HG03460 (cell line): Measurements from ENCODE around the gene DPP10.
"Not testable (repeated sequence)": the region's sequence is repeated elsewhere in the genome, so short reads cannot be mapped to it uniquely, and the experiment has no call there.

Experiments used
- ATAC-seq: cut with Tn5 transposase; IDR thresholded peaks from one replicate; pipeline ENCODE4 v1.9.1; 2021; ENCODE audit not compliant: unreplicated experiment

The DPP10 gene

DNA sequence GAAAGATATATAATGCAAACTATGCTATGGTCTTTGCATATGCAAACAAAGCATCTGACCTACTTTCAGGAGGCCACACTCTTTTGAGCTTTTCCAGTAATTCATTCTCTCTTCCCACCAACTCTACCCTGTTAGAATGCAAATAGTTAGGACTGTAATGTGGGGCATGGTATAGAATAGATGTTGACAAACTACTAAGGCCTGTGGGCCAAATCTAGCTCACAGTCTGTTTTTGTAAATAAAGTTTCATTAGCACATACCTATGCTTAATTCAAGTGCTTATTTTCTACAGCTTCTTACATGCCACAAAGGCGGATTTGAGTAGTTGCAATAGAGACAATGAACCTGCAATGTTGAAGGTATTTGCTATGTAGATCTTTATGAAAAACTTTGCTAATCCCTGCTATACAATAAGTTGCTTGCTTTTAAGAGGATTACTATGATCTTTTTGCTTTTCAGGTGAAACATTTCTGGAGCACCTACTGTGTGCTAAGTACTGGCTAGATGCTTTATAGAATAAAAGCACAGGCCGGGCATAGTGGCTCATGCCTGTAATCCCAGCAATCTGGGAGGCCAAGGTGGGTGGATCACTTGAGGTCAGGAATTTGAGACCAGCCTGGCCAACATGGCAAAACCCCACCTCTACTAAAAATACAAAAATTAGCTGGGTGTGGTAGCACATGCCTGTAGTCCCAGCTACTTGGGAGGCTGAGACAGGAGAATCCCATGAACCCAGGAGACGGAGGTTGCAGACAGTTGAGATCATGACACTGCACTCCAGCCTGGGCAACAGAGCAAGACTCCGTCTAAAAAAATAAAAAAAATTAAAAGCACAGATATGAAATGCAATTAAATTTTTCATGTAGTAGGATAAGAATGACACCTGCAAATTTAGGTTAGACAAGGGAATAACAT is 267.8 kb downstream of the DPP10 start:
- no peak for ATAC-seq

DNA sequence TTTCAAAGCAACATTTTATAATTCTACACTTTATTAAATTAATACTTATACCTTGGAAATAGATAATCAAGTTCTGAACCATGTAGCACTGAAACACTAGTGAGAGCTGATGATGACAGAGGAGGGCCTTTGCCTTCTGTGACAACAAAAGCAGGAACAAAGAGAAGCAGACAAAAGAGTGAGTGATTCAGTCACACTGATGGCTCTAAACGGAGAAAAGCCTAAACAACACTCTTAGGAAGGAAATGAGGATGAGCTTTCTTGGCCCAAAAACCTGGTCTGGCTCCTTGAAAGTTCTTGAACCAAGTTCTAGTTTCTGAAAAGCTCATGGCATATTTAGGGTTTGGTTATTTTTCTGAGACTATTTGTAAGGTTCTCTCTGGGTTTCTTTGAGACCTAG is 271.9 kb downstream of the DPP10 start:
- ATAC-seq: no peak

DNA sequence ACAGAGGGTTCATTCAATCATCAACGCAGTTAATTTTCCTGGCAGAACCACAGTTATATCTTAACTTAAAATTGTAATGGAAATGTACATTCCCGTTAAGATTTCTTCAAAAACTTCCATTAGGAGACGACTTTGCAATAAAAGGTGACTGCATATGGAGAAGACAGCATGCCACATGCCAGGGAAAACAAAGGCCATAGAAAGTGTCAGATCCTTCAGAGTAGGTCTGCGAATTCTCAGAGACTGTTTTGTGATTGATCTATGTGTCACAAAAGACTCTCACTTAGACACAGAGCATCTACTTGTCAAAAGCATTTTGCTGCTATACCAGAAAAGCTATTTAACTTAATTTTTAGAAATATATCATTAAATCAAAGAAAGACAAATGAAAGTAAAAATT is 274.6 kb downstream of the DPP10 start:
- no peak for ATAC-seq

DNA sequence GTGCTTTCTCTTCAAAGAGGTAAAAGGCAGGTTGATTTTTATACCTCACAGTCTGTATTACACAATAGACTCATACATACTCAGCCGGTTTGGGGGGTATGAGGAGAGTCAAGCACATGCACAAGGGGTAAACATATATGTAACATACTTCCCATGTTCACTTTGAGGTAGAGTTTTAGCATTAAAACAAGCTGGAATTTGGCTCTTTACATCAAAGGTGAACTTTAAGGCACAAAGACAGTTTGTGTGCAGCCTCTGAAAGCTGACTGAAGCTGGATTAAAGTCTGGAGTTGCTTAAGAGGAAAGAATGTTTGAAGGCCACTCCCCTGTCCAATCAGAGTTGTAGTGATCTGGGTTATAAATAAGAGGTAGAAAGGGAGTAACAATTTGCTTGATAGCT is 282.0 kb downstream of the DPP10 start:
- no peak for ATAC-seq

DNA sequence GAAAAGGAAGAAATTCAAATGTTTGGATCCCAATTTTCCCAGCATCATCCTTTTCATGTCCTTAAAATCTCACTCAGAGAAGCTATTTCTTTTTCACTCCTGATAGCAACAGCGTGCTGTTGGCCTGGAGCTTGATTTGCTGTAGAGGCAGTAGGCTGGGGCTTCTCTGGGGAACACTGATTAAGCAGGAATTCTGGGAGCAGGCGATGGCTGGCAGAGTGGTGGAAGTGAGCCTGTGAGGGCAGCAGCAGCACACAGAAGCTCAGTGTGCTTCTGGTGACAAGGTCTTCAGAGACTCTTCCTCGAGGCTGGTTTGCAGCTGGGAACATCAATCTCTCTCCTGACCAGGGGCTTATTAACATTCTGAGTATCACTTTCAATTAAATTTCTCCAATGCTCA is 284.6 kb downstream of the DPP10 start:
- no peak for ATAC-seq

DNA sequence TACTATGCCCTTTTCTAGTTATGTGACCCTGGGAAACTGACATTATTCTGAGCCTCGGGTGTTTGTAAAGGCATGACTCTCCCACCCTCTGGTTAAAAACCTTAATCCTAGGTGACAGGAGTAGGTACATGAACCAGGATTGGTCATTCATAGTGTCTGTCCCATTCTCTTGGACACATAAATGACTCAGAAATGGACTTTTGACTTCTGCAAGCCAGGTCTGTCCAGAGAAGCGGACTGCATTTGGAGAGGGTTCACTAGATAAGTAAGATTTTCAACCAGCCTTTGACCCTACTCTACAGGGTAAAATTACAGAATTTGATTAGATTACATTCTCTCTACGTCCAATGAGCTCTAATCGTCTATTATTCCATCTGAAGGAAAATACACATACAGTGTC is 285.9 kb downstream of the DPP10 start:
- no peak for ATAC-seq

DNA sequence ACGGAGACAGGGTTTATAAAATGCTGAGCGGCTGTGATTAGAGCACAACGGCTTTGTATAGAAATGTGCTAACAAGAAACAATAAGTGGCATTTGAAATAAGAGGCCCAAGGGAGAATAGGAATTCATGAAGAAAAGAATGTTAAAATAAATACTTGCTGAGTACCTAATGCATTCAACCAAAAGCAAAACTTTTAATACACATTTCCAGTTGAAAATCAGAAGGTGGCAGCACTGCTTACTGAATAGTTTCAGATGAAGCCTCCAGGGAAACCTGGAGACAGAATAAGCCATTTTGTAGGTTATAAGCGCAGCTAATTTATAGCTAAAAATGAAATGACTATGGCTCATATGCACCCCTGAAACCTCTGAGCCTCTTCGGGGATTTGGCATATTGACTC is 286.6 kb downstream of the DPP10 start:
- no peak for ATAC-seq

DNA sequence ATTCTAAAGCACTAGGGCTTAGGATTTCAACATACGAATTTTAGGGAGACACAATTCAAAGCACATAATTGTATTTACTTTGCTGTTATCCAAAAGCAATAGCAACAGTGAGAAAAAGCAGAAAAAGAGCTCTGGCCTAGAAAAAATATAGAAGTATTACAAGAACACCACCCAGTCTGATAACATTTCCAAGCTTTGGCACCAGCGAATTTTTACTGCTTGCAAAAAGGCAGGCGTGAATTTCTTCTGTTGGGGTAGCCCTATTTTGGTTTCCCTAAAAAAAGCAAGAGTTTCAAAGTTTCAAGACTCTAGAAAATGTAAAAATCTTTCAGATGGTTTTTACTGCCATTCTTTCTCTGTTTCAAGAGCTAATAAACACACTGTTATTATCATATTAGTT is 292.7 kb downstream of the DPP10 start:
- ATAC-seq: no peak

DNA sequence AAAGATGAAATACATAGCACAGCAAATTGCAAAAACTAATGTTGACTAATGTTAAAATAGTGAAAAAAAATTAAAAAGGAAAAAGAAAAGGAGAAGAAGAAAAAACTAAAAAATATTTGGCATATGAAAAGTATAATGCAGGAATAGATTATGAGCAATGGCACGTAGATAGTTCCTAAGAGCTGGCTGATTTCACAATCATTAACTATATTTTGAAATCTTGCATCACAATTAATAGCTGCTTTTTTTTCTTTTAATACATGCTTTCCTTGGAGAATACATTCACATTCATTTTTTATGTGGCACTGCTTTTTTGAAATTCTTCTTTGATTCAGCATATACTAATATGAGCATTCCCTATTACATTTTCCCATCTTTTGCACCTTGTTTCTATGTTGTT is 299.8 kb downstream of the DPP10 start:
- ATAC-seq: no peak

DNA sequence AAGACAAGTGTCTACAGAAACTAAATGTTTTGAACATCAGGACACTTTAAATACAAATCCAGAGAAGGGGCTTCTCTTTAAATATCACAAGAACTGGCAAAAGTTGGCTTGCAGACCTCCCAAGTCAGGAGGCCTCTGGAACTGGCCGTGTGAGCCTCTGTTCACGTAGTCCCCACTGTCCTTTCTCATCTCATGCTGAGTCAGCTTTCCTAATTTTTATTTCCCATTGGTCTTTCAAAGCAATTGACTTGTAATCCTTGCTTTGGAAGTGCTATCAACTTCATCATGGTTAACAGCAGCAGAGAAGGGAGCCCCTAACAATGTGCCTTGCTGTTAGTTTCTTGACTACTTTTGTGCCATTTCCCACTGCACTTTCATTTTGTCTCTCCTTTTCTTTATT is 303.3 kb downstream of the DPP10 start:
- ATAC-seq: no peak

DNA sequence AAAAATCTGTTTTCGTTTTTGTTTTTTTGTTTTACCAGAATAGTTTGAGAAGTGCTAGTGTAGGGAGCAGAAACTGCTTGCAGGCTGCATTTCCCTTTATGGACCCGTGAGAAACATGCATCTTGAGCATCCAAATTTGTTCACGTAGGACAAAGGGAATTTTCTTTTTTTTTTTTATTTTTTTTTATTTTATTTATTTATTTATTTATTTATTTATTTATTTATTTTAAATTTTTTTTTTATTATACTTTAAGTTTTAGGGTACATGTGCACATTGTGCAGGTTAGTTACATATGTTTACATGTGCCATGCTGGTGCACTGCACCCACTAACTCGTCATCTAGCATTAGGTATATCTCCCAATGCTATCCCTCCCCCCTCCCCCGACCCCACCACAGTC is 305.7 kb downstream of the DPP10 start:
- not testable (repeated sequence) for ATAC-seq

DNA sequence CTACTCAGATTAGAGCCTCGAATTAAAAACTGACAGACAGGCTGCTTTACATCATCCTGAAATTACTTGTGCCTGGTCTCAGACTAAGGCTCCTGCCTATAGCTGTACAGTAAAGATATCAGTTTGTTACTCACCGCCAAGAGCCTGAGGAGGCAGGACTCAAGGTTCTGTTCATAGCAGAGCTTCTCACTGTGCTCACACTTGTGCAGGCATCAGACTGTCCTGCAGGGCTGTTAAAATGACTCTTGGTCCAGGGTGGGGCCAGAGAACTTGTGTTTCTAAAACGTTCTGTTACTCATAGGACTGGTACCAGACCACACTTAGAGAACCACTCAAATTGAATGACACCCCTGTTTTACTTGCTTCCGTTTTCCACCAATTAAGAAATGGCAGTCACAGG is 310.0 kb downstream of the DPP10 start:
- ATAC-seq: no peak

DNA sequence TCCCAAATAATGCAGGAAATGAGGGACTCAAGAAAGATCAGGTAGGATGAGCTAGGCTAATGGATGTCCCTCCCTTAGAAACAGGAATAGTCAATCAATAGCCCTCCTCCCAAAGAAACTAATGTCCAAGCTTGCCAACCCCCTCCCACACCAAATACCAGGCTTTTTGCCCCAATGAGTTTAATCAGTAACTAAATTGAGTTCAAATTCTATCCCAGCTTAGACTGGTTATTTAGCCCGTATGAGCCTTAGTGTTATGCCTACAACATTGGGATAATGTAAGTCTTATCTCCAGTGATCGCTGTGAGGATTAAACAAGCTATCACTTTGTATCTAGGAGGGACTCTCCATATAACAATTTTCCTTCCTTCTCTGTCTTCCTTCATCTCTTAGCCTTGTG is 310.7 kb downstream of the DPP10 start:
- ATAC-seq: no peak

DNA sequence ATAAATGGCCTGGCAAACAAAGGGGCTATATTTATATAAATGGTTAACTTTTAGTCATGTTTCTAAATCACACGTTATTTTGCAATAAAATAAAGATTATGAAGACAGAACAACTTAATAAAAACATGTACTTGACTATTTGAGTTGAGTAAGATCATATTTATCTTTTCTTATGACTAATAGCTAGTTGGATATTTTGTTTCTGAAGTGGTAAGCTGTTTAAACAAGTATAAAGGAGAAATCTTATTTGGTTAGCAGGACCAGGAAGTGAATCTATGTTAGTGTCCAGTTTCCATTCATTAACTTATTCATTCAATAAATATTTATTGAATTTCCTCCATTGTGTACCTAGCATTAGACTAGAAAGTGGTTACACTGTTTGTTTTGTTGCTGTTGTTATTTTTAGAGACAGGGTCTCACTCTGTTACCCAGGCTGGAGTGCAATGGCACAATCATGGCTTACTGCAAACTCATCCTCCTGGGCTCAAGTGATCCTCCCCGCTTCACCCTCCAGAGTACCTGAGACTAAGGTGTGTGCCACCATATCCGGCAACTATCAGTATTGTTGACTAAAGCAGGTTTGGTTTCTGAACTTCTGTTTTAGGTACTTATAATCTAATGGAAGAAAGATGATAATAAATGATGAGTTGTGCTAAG is 312.6 kb downstream of the DPP10 start:
- no peak for ATAC-seq

DNA sequence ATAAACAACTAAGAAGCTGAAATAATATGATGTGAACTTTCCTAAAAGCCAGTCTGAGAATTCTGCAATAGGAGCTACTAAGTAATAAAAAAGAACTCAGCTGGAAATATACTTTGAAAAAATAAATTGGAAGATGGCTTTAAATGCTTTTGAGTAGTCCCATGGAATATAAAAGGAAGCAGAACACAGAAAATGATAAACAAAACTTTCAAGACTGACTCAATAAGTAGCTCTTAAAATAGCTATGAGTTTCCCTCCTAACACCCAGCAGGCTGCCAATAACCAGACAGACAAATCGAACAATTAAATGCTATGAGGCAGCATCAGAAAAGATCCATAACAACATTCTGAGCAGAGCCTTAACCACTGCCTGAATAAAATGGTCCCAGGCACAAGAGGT is 319.9 kb downstream of the DPP10 start:
- ATAC-seq: no peak

DNA sequence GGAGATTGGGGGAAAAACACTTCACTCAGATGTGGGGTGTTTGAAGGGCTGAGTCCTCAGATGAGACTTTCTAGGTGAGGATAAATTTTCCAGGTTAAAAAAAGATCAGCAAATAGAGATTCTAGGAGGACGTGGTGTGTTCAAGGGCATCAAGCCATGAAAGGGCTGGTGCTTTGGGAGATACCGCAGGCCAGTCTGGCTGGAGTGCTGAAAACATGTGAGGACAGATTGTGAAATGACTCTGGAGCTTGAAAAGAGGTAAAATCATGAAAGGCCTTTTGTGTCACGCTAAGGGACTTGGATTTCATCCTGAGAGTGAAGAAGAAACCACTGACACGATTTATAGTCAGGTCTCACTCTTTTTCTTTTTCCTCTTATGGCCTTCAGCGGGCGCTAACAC is 320.5 kb downstream of the DPP10 start:
- ATAC-seq: no peak

DNA sequence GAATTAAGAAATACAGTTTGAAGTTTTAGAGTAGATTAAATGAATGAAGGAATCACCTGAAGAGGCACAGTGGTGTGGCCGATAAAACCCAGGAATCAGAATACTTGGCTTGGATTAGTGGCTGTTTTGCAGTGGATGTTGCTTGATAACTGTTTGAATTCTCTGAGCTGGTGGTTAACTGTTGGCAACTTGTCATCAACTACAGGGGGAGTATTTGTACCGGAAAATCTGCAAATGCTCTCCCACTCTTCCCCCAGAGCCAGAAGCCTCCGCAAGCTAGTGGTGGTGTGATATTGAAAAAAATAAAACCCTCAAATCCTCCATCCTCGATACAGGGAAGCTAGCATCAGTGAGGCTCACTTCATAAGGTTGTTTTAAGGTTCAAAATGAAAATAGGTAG is 326.7 kb downstream of the DPP10 start:
- no peak for ATAC-seq

DNA sequence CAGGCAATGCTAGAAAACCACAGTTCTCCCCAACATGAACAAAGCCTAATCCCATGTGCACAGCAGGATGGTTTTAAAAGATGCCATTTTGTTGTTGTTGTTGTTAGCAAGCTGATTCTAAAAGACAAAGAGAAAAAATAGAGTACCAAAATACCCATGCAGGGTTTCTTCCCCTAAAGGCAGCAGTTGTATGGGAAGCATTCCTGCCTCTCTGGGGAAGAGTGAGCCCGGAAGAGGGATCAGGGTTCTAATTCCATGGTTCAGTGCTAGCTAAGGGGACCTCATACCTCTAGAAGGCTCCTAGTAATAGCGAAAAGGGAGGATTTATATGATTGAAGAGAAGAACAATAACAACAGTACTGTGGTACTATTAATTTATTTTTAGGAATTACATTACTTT is 327.6 kb downstream of the DPP10 start:
- ATAC-seq: no peak

DNA sequence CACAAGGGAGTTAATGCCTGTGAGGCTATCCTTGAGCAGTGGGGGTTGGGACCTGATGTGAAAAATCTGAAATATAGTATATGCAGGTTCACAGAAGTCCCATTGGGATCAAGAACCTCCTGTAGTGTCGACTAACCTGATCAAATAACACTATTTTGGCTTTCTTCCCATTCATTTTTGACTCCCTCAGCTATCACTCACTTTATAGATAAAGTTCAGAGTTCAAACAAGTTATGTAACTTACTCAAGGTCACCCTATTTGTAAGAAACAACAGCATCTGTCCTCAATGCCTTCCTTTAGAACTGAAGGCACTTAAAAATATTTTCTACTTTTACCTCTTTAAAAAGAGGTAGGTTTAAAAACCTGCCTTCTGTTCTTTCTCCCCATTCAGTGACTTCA is 341.6 kb downstream of the DPP10 start:
- ATAC-seq: no peak

DNA sequence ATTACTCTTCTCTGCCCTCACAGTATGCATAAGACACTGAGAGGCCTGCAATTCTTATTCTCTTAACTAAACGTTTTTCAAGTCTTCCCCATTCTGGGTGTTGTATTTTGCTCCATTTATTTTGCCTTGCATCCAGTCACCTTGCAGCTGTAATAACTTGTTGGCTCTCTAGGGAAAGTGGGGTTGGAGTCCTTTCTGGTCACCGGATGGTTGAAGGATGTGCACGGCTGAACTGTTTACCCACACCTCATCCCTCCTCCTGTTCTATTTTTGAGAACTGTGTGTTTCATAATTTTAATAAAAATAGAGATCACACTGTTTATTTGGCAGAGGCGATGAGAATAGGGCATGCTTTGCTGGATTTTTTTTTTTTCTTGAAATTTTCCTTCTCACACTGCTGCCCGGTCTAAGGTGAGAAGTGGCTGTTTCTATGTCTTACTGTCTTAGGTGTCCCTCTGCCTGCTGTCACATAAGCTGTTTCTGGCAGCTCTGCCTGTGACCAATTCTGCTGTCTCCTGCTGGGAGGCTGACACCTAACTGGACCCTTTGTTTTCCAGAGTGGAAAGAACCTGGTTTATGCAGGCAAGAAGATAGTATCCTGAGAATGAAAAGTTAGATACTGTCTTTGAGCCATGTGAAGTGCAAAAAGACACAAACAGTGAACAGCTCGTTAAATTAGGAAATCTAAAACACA is 342.6 kb downstream of the DPP10 start:
- ATAC-seq: no peak

DNA sequence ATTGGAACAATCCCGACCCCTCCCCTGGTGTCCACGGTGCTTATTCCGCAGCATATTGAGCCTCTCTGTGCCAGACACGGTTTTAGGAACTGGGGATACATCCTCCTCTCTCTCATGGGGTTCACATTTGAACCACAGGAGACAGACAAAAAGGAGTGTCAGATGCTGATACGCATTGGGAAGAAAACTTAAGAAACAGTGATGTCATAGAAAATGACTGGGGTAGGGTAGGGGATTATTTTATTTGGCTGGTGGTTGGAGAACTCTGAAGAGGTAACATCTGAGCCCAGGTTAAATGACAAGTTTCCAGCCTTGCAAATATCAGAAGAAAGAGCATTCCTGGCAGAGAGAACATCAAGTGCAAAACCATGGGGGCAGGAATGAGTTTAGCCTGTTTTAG is 344.5 kb downstream of the DPP10 start:
- ATAC-seq: no peak

DNA sequence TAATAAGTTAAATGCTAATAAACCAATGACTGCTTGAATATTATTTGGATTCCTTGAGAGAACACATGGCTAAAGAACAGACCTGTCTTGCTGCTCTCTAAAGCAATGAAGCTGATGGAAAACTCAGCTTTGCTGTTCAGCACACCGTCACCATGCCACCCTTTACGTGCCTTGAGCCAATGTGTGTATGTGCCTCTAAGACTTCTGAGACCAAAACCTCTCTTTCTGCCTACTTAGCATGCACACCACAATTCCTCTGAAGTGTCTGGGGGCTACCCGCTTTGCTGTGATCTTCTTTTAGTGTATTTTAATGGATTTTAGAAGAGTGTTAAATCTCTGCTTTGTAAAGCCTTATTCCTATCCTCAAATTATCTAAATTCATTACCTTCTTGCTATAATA is 345.0 kb downstream of the DPP10 start:
- no peak for ATAC-seq
